SK-N-SH (cell line): Measurements from ENCODE around the gene PAQR5. TPM values are rescaled to one million over a fixed set of nuclear protein-coding genes. Genes with fewer than 3 reads are reported as not detected.

Experiments used
- CTCF ChIA-PET: fragments of 300-600, 350-600 bp; formaldehyde crosslinking; extraction: SDS; loops from one replicate; lab custom pipeline; 2021; lab: Yijun Ruan, JAX
- POLR2A ChIA-PET: fragments of 350-600 bp; sonication (Branson Sonifier 250); formaldehyde crosslinking; extraction: SDS; loops from one replicate; lab custom pipeline; 2020; ENCODE audit warnings: antibody characterized with exemption, inconsistent platforms; lab: Yijun Ruan, JAX
- DNase-seq: peaks from one replicate; pipeline ENCODE4 v3.0.0; 2012
- H2AFZ ChIP-seq: fragments of 200-600 bp; sonication (generic); 2 replicates; pipeline ENCODE4 v1.8.1; 2016; ENCODE audit warnings: antibody characterized with exemption, mild to moderate bottlenecking, low read depth
- H3F3A ChIP-seq: fragments of 200-600 bp; sonication (generic); replicated peaks from 2 replicates; pipeline ENCODE3; 2016; ENCODE audit warnings: antibody characterized with exemption, mild to moderate bottlenecking; ENCODE audit not compliant: insufficient read depth
- H3K27ac ChIP-seq, 2 experiments: fragments of 200-500 bp in 1 of 2; fragments of 200-600 bp in 1 of 2; sonication (Bioruptor generic) in 1 of 2; sonication (generic), shearing (Covaris generic) in 1 of 2; 2 replicates each; pipeline versions ENCODE4 v1.5.1 to v1.6.1; 2014 to 2016; ENCODE audit warnings: low read depth in 2 of 2, inconsistent platforms in 1 of 2, low read length in 1 of 2, mild to moderate bottlenecking in 1 of 2, mixed read lengths in 1 of 2
- H3K27me3 ChIP-seq: fragments of 200-600 bp; sonication (generic), shearing (Covaris generic); 2 replicates; pipeline ENCODE4 v1.6.1; 2016; ENCODE audit warnings: mixed run types; ENCODE audit not compliant: insufficient read depth
- H3K36me3 ChIP-seq, 2 experiments: fragments of 200-500 bp in 1 of 2; fragments of 200-600 bp in 1 of 2; sonication (Bioruptor generic) in 1 of 2; sonication (generic) in 1 of 2; replicated peaks in 1 of 2; 2 replicates each; pipeline versions ENCODE3 to v1.5.1; 2014 to 2016; ENCODE audit warnings: low read length in 1 of 2, mild to moderate bottlenecking in 1 of 2; ENCODE audit not compliant: insufficient read depth in 2 of 2, control insufficient read depth in 1 of 2
- H3K4me1 ChIP-seq, 2 experiments: fragments of 200-500 bp in 1 of 2; fragments of 200-600 bp in 1 of 2; sonication (Bioruptor generic) in 1 of 2; sonication (generic), shearing (Covaris generic) in 1 of 2; 2 replicates each; pipeline versions ENCODE4 v1.5.1 to v1.6.1; 2014 to 2016; ENCODE audit warnings: low read depth in 1 of 2, low read length in 1 of 2, mixed run types in 1 of 2; ENCODE audit not compliant: insufficient read depth in 2 of 2, control insufficient read depth in 1 of 2
- H3K4me2 ChIP-seq: fragments of 200-600 bp; sonication (generic), shearing (Covaris generic); 2 replicates; pipeline ENCODE4 v1.6.1; 2017; ENCODE audit warnings: mixed run types
- H3K4me3 ChIP-seq, 2 experiments: fragments of 200-500 bp in 1 of 2; fragments of 200-600 bp in 1 of 2; sonication (Bioruptor generic) in 1 of 2; sonication (generic), shearing (Covaris generic) in 1 of 2; 2 replicates each; pipeline versions ENCODE4 v1.5.1 to v1.8.1; 2014 to 2016; ENCODE audit warnings: low read depth in 2 of 2, inconsistent platforms in 1 of 2, low read length in 1 of 2, mild to moderate bottlenecking in 1 of 2, mixed read lengths in 1 of 2, moderate library complexity in 1 of 2
- H3K79me2 ChIP-seq: fragments of 200-600 bp; sonication (generic); 2 replicates; pipeline ENCODE4 v1.8.1; 2017; ENCODE audit warnings: mild to moderate bottlenecking; ENCODE audit not compliant: insufficient read depth
- H3K9ac ChIP-seq: fragments of 200-600 bp; sonication (generic); 2 replicates; pipeline ENCODE4 v1.6.1; 2017; ENCODE audit warnings: mixed run types
- H3K9me2 ChIP-seq: fragments of 200-600 bp; sonication (generic); 2 replicates; pipeline ENCODE4 v1.6.1; 2017; ENCODE audit warnings: mixed run types
- H3K9me3 ChIP-seq: fragments of 200-600 bp; sonication (generic); 2 replicates; pipeline ENCODE4 v1.6.1; 2017; ENCODE audit warnings: mixed run types, mild to moderate bottlenecking, moderate library complexity
- H4K20me1 ChIP-seq: fragments of 200-600 bp; sonication (generic); 2 replicates; pipeline ENCODE4 v1.6.1; 2017; ENCODE audit warnings: mild to moderate bottlenecking, mixed run types; ENCODE audit not compliant: insufficient read depth
- CHD2 ChIP-seq: fragments of 150-350 bp; IDR thresholded peaks from 2 replicates; pipeline ENCODE4 v1.6.1; 2018; ENCODE audit warnings: low read length; ENCODE audit not compliant: partially characterized antibody
- EP300 ChIP-seq, 2 experiments: IDR thresholded peaks; 2 replicates each; pipeline versions ENCODE4 v1.4.0 to v1.6.1; 2012; ENCODE audit warnings: borderline replicate concordance in 1 of 2, low read depth in 1 of 2, low read length in 1 of 2
- EZH2phosphoT487 ChIP-seq: fragments of 200-600 bp; sonication (generic); IDR thresholded peaks from 2 replicates; pipeline ENCODE4 v1.6.1; 2017; ENCODE audit warnings: low read depth, mixed run types, mild to moderate bottlenecking, antibody characterized with exemption, moderate library complexity, borderline replicate concordance
- FOXM1 ChIP-seq: IDR thresholded peaks from 2 replicates; pipeline ENCODE4 v1.4.0; 2012; ENCODE audit warnings: low read depth, mild to moderate bottlenecking
- GATA2 ChIP-seq: sonication (generic); formaldehyde crosslinking; IDR thresholded peaks from 2 replicates; pipeline ENCODE4 v1.5.0; 2020; ENCODE audit warnings: mild to moderate bottlenecking, missing genetic modification reagents
- JUND ChIP-seq: IDR thresholded peaks from 2 replicates; pipeline ENCODE4 v1.4.0; 2012
- MXI1 ChIP-seq: IDR thresholded peaks from 2 replicates; pipeline ENCODE4 v1.6.1; 2012; ENCODE audit warnings: mild to moderate bottlenecking, low read depth, low read length, improper control_type of control experiment
- NFIC ChIP-seq: IDR thresholded peaks from 2 replicates; pipeline ENCODE4 v1.4.0; 2012; ENCODE audit warnings: borderline replicate concordance
- NRF1 ChIP-seq: IDR thresholded peaks from 2 replicates; pipeline ENCODE4 v1.6.1; 2012; ENCODE audit warnings: low read depth, mild to moderate bottlenecking, low read length
- POLR2AphosphoS5 ChIP-seq: IDR thresholded peaks from 2 replicates; pipeline ENCODE4 v1.6.1; 2012; ENCODE audit warnings: low read depth, low read length
- RAD21 ChIP-seq: IDR thresholded peaks from 2 replicates; pipeline ENCODE4 v1.6.1; 2012; ENCODE audit warnings: mild to moderate bottlenecking, low read length
- RCOR1 ChIP-seq: fragments of 150-350 bp; IDR thresholded peaks from 2 replicates; pipeline ENCODE4 v1.6.1; 2017; ENCODE audit warnings: antibody characterized with exemption, low read length
- RFX5 ChIP-seq: IDR thresholded peaks from 2 replicates; pipeline ENCODE4 v1.6.1; 2012; ENCODE audit warnings: mild to moderate bottlenecking, improper control_type of control experiment, low read length
- SMC3 ChIP-seq: IDR thresholded peaks from 2 replicates; pipeline ENCODE4 v1.6.1; 2012; ENCODE audit warnings: low read depth, low read length, improper control_type of control experiment
- TAF1 ChIP-seq: IDR thresholded peaks from 2 replicates; pipeline ENCODE4 v1.6.1; 2012; ENCODE audit warnings: low read depth, mild to moderate bottlenecking, low read length, moderate library complexity, borderline replicate concordance
- TCF12 ChIP-seq: IDR thresholded peaks from 2 replicates; pipeline ENCODE4 v1.4.0; 2012
- TEAD4 ChIP-seq: IDR thresholded peaks from 2 replicates; pipeline ENCODE4 v1.4.0; 2012; ENCODE audit warnings: mild to moderate bottlenecking, borderline replicate concordance; ENCODE audit not compliant: insufficient read depth
- YY1 ChIP-seq: IDR thresholded peaks from 2 replicates; pipeline ENCODE4 v1.4.0; 2012; ENCODE audit warnings: low read depth, mild to moderate bottlenecking
- WGBS: methylation state at CpG from one replicate; pipeline ENCODE4 v1.1.6; 2017; ENCODE audit warnings: low lambda C conversion rate; 5-methylcytosine and 5-hydroxymethylcytosine counted together
- polyA plus RNA-seq, 3 experiments: library from polyadenylated mRNA; depleted of rRNA; stranded (reverse); fragments of >200 nt; gene quantifications; 2 replicates each; pipeline ENCODE4 v1.2.3, GENCODE V29; 2012
- TF ChIP-seq, protein P1 (sequence below): fragments of 150-350 bp; IDR thresholded peaks from 2 replicates; pipeline ENCODE4 v1.6.1; 2017; ENCODE audit warnings: antibody characterized with exemption, low read length, low read depth, borderline replicate concordance
- TF ChIP-seq, protein P2 (sequence below): IDR thresholded peaks from 2 replicates; pipeline ENCODE4 v1.4.0; 2012; ENCODE audit warnings: low read depth, borderline replicate concordance

Gene PAQR5
- polyA plus RNA-seq, 1 of the 3 experiments (the other 2 are of a cell fraction) = 3.9 TPM

GRCh38 chr15:69351333-69351732 is 52.6 kb downstream of the PAQR5 start:
- Histone ChIP-seq H3K4me3 (no peak overlapping the region), H3K9me2 (no peaks in the 10 kb centered on the region), H3K27me3 (no peaks in the 10 kb centered on the region), H3K9me3 (no peaks in the 10 kb centered on the region), H4K20me1 (no peaks in the 10 kb centered on the region), H3K4me1 (no peaks in the 10 kb centered on the region), H3K36me3 (no peaks in the 10 kb centered on the region), H3K9ac (no peak overlapping the region), H2AFZ (no peak overlapping the region), H3K4me2 (no peak overlapping the region), H3F3A (no peaks in the 10 kb centered on the region), H3K27ac (no peak overlapping the region), H3K79me2 (no peaks in the 10 kb centered on the region)
- CTCF ChIA-PET = interaction anchor here (1.0 kb wide), 1 partner anchor 44 kb away, joined by 3 read pairs; no protein-coding TSS in a partner anchor
- POLR2A ChIA-PET = no interaction called here
- TF ChIP-seq EZH2phosphoT487 = no peak
- TF ChIP-seq MXI1 = no peak
- no peak for TF ChIP-seq RAD21
- no peak for TF ChIP-seq TCF12
- TF ChIP-seq RCOR1 = no peak
- no peak for TF ChIP-seq RFX5
- TF ChIP-seq TEAD4 = no peak
- no peak for DNase-seq
- 86% methylated on average over 4 of the region's 4 CpGs for WGBS

DNA sequence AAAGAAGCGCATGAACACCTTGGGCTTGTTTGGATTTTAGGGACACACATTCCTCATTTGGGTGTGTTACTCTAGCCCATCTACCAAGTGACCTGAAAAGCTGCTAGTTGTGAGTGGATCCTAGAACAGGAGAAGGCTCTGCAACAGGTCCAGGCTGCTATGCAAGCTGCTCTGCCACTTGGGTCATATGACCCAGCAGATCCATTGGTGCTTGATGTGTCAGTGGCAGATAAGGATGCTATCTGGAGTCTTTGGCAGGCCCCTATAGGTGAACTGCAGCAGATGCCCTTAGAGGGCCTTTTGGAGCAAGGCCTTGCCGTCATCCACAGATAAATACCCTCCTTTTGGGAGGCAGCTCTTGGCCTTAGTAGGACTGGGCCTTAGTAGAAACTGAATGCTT is 53.2 kb downstream of the PAQR5 start:
- TF ChIP-seq SMC3 (no peak), TAF1 (no peak), GATA2 (CRISPR knock-in tag) (no peak), FOXM1 (no peak), JUND (no peak), EP300 (IDR thresholded peaks at IDR 0.05; ENCODE audit: borderline replicate concordance in 1 of 2, low read depth in 1 of 2, low read length in 1 of 2) (no peak), YY1 (no peak), RAD21 (no peak), NRF1 (no peak), NFIC (no peak), RCOR1 (no peak), POLR2AphosphoS5 (no peak), CHD2 (no peak)
- TF ChIP-seq, protein P1, sequence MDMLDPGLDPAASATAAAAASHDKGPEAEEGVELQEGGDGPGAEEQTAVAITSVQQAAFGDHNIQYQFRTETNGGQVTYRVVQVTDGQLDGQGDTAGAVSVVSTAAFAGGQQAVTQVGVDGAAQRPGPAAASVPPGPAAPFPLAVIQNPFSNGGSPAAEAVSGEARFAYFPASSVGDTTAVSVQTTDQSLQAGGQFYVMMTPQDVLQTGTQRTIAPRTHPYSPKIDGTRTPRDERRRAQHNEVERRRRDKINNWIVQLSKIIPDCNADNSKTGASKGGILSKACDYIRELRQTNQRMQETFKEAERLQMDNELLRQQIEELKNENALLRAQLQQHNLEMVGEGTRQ = no peak
- TF ChIP-seq, protein P2, sequence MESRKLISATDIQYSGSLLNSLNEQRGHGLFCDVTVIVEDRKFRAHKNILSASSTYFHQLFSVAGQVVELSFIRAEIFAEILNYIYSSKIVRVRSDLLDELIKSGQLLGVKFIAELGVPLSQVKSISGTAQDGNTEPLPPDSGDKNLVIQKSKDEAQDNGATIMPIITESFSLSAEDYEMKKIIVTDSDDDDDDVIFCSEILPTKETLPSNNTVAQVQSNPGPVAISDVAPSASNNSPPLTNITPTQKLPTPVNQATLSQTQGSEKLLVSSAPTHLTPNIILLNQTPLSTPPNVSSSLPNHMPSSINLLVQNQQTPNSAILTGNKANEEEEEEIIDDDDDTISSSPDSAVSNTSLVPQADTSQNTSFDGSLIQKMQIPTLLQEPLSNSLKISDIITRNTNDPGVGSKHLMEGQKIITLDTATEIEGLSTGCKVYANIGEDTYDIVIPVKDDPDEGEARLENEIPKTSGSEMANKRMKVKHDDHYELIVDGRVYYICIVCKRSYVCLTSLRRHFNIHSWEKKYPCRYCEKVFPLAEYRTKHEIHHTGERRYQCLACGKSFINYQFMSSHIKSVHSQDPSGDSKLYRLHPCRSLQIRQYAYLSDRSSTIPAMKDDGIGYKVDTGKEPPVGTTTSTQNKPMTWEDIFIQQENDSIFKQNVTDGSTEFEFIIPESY = no peak
- H3K27me3 ChIP-seq = no peaks in the 10 kb centered on the region
- no peaks in the 10 kb centered on the region for H3K9me2 ChIP-seq
- no peaks in the 10 kb centered on the region for H3K9me3 ChIP-seq
- 100% methylated on average over 2 of the region's 2 CpGs for WGBS
- no peaks in the 10 kb centered on the region for H3K79me2 ChIP-seq
- CTCF ChIA-PET = no interaction called here
- H4K20me1 ChIP-seq = no peaks in the 10 kb centered on the region
- no peak for DNase-seq
- no peaks in the 10 kb centered on the region for H3K36me3 ChIP-seq
- H3K27ac ChIP-seq = no peak overlapping the region
- H3F3A ChIP-seq = no peaks in the 10 kb centered on the region
- POLR2A ChIA-PET = no interaction called here
- no peak overlapping the region for H3K9ac ChIP-seq
- no peaks in the 10 kb centered on the region for H3K4me1 ChIP-seq
- H2AFZ ChIP-seq = no peak overlapping the region
- H3K4me2 ChIP-seq = no peak overlapping the region
- H3K4me3 ChIP-seq = no peak overlapping the region
